ENCODE data around the gene FBXO41.

GRCh38 chr2:73225513-73226360 lies 58.5 kb downstream of the FBXO41 start:
- TF ChIP-seq CTCF (IDR thresholded peaks at IDR 0.05), result no peak
- no peak for TF ChIP-seq POLR2A (IDR thresholded peaks at IDR 0.05; ENCODE audit: low read depth)
- no peak for TF ChIP-seq POLR2AphosphoS5 (IDR thresholded peaks at IDR 0.05)
